OCI-LY1 (cell line): ENCODE measurements around the gene CEP83.

Experiments
- EZH2 ChIP-seq: fragments of 200-600 bp; sonication (generic), shearing (Covaris generic); IDR thresholded peaks from 2 replicates; pipeline ENCODE4 v1.8.0; 2017; ENCODE audit warnings: borderline replicate concordance, mixed run types, mild to moderate bottlenecking, antibody characterized with exemption, low read length, moderate library complexity, mixed read lengths
- TF ChIP-seq, protein P1 (sequence below): fragments of 200-600 bp; sonication (generic), shearing (Covaris generic); IDR thresholded peaks from 2 replicates; pipeline ENCODE4 v1.5.1; 2017; ENCODE audit warnings: mild to moderate bottlenecking, antibody characterized with exemption, low read length, moderate library complexity, mixed read lengths

DNA sequence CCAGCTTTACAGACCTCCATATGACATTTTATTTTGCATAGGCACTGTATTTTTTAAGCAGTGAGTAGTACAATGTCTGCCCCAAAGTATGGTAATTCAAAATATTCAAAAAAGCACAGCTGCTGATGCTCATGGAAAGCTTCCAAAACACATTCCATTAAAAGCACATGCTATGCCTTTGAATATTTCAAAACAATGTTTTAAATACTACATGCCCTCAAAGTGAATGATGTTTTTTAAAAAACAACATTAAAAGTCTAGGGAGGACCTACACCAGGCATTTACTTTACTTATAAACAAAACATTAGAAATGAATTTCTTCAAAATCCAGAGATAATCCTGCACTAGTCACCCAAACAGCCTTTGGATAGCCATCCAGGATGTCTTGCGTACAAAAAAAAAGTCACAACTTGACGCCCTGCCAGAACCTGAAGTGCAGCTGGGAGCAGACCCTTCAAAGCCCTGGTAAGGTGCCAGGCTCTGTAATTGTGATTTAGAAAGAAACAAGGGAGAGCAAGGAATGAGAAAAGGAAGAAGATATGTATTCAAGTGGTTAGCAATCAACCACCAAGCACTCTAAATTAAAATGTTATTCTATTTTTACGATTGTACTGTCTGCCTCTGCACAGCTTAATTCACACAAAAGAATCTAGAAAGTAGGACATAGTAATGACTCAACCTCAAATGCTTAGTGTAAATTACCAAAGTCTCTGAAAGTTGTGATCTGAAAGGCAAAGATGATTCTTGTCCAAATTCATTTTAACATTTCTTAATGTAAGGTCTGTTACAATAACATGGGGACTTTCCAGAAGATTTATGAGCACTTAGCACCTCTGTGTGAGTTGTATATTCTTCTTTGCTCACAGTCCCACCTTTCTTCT is 31.9 kb downstream of the CEP83 start:
- TF ChIP-seq, protein P1, sequence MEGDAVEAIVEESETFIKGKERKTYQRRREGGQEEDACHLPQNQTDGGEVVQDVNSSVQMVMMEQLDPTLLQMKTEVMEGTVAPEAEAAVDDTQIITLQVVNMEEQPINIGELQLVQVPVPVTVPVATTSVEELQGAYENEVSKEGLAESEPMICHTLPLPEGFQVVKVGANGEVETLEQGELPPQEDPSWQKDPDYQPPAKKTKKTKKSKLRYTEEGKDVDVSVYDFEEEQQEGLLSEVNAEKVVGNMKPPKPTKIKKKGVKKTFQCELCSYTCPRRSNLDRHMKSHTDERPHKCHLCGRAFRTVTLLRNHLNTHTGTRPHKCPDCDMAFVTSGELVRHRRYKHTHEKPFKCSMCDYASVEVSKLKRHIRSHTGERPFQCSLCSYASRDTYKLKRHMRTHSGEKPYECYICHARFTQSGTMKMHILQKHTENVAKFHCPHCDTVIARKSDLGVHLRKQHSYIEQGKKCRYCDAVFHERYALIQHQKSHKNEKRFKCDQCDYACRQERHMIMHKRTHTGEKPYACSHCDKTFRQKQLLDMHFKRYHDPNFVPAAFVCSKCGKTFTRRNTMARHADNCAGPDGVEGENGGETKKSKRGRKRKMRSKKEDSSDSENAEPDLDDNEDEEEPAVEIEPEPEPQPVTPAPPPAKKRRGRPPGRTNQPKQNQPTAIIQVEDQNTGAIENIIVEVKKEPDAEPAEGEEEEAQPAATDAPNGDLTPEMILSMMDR: no peak
- TF ChIP-seq EZH2: no peak
